ENCODE data around the gene EYS.

EYS gene

GRCh38 chr6:63677282-63677681 is 2029.7 kb downstream of the EYS start:
- no peak for FAIRE-seq

- no peak for FAIRE-seq
Observed at GRCh38 chr6:63676412-63677114, 2030.5 kb downstream of the EYS start.

- no peak for FAIRE-seq
Observed at GRCh38 chr6:63675138-63675537, 2031.9 kb downstream of the EYS start.

- FAIRE-seq = no peak
Observed at GRCh38 chr6:63674635-63675034, 2032.4 kb downstream of the EYS start.

DNA sequence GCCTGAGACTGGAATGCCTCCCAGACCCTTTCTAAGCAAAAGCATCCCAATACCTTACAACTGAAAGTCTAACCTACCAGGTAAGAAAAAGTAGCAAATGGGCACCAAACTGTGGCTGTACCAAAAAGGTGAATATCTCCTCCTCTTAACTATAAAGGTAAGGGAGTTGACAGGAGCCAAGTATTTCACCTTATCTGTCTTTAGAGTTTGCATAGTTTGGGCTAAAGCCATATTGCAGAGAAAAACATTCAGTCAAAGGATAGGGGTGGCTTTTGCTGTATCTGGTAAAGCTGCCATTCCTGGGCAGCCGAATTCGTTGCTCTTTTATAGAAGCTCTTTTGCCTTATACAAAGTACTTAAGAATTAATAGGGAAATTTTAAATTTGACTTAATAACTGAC is 2033.3 kb downstream of the EYS start:
- FAIRE-seq = no peak

DNA sequence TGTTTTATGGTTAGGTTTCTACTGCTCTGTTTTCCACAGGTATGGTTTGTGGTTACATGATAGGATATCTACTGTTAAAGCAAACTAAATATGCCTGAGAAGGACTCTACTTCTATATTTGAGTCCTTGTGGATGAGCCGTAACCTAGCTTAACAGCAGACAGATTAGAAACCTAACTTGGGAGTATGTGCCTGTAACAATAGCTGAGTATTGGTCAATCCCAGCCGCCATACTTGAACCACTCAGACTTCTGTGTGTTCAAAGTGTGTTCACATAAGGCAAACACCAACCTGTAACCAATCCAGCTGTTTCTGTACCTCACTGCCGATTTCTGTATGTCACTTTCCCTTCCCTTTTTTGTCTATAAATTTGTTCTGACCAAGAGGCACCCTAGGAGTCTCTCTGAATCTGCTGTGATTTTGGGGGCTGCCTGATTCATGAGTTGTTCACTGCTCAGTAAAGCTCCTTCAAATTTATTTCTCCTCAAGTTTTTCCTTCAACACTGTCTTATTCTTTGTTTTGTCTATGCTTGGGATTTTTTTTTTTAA is 2034.4 kb downstream of the EYS start:
- FAIRE-seq = no peak

GRCh38 chr6:63671098-63671754 is 2035.8 kb downstream of the EYS start:
- FAIRE-seq = no peak
